ENCODE data around the gene NUDT8. TPM values are rescaled to one million over a fixed set of nuclear protein-coding genes. Genes with fewer than 3 reads are reported as not detected.

Gene NUDT8
- total and polyA plus RNA-seq, 2 of the 8 experiments (the other 6 are each of a cell fraction or from before 2014, with no cell fraction given): 7.2 to 8.3 TPM

- Histone ChIP-seq H3K79me1 (ENCODE audit: low read depth, low read length) (no peaks in the 10 kb centered on the region), H2AK5ac (ENCODE audit: low read depth, low read length) (peak overlapping the region; percentile 97), H3K23me2 (ENCODE audit: low read depth, low read length) (peaks cover 3% of the 10 kb centered on the region), H3K4ac (replicated peaks; ENCODE audit: insufficient read length, low read depth, low read length) (peak overlapping the region; percentile 98), H2BK15ac (ENCODE audit: low read length) (peak overlapping the region; percentile 50; the same call in 1 of the 2 replicates), H2BK20ac (ENCODE audit: low read length) (0 out of 2 replicates have a peak overlapping the region, but pooled peaks have one; percentile 2), H3K4me2 (ENCODE audit: insufficient read depth in 1 of 2, low read depth in 2 of 2, low read length in 2 of 2) (no peak overlapping the region; a peak in 1 of 4 replicates), H3K23ac (ENCODE audit: insufficient read length) (no peak overlapping the region), H2BK5ac (ENCODE audit: low read depth, low read length) (peak overlapping the region; percentile 49; the same call in 1 of the 2 replicates), H3K56ac (replicated peaks; ENCODE audit: insufficient read length, low read depth, low read length) (no peak overlapping the region), H4K91ac (replicated peaks; ENCODE audit: insufficient read length, low read length) (peak overlapping the region; percentile 91), H3K36me3 (ENCODE audit: control insufficient read depth in 2 of 4, insufficient read depth in 4 of 4, low read length in 3 of 4) (no peaks in the 10 kb centered on the region; a peak in 1 of 8 replicates), H2AFZ (ENCODE audit: low read length) (no peak overlapping the region), H3K4me3 (ENCODE audit: extremely low read depth in 1 of 4, insufficient read depth in 2 of 4, low read depth in 3 of 4, low read length in 4 of 4) (no peak overlapping the region), H4K5ac (ENCODE audit: insufficient read length, low read depth, low read length) (no peak overlapping the region), H3K14ac (ENCODE audit: insufficient read length) (no peak overlapping the region), H3K9ac (replicated peaks in 1 of 4; ENCODE audit: extremely low read depth in 1 of 4, low read depth in 3 of 4, low read length in 3 of 4) (no peak overlapping the region), H3K4me1 (replicated peaks in 1 of 4; ENCODE audit: control insufficient read depth in 3 of 4, insufficient read depth in 4 of 4, low read length in 3 of 4) (peaks cover 0 to 9% (median 0%) of the 10 kb centered on the region in 4 experiments; a peak in 2 of 7 replicates), H3K27ac (ENCODE audit: low read depth, low read length) (no peak overlapping the region), H4K20me1 (replicated peaks in 1 of 2; ENCODE audit: control insufficient read depth in 1 of 2, insufficient read depth in 2 of 2, low read length in 2 of 2) (peaks cover 0 to 5% of the 10 kb centered on the region in 2 experiments), H4K8ac (ENCODE audit: extremely low read depth, insufficient read depth, low read length) (no peak overlapping the region), H3K79me2 (ENCODE audit: control insufficient read depth in 1 of 2, insufficient read depth in 2 of 2, low read length in 2 of 2) (no peaks in the 10 kb centered on the region), H3K18ac (ENCODE audit: extremely low read depth, low read length) (peak overlapping the region; percentile 34; the same call in 1 of the 2 replicates), H2BK12ac (ENCODE audit: low read depth, low read length) (peak overlapping the region; percentile 86; the same call in 1 of the 2 replicates), H2BK120ac (replicated peaks; ENCODE audit: low read depth, low read length) (peak overlapping the region; percentile 96), H3K27me3 (replicated peaks in 1 of 4; ENCODE audit: control insufficient read depth in 3 of 4, extremely low read depth in 1 of 4, insufficient read depth in 3 of 4, low read length in 3 of 4) (no peaks in the 10 kb centered on the region; a peak in 2 of 7 replicates), H3K9me3 (ENCODE audit: insufficient read depth in 2 of 2, low read depth in 1 of 2, low read length in 1 of 2) (no peaks in the 10 kb centered on the region)
- no peak for FAIRE-seq
- no peak for DNase-seq (ENCODE audit: low read depth in 1 of 2, low spot score in 2 of 2)
- CTCF ChIA-PET (ENCODE audit: partially characterized antibody): interaction anchor here (0.8 to 8.6 kb wide), 9 partner anchors 11 to 51 kb away, joined by 3 to 99 read pairs (median 5); partner anchors contain the start of genes NUDT8 and TBX10
- WGBS, 2 experiments (ENCODE audit: extremely low coverage in 1 of 2, insufficient coverage in 1 of 2, insufficient read length in 1 of 2, insufficient replicate concordance in 2 of 2, low coverage in 1 of 2, low lambda C conversion rate in 2 of 2, missing lambda C conversion rate in 1 of 2): 90% methylated on average over 22 of the region's 22 CpGs; no CpG with 5 or more reads in 1 of the 2 experiments
- POLR2A ChIA-PET (ENCODE audit: partially characterized antibody): interaction anchor here (1.4 kb wide), 1 partner anchor 25 kb away, joined by 4 read pairs; the partner anchor contains the start of gene ALDH3B2
- TF ChIP-seq TBP (IDR thresholded peaks at IDR 0.05; ENCODE audit: low read depth, low read length): no peak
- TF ChIP-seq CBX5 (IDR thresholded peaks at IDR 0.05; ENCODE audit: low read depth, low read length): no peak
- TF ChIP-seq CEBPB (IDR thresholded peaks at IDR 0.05; ENCODE audit: low read depth, low read length): no peak
- TF ChIP-seq PHF8 (conservative IDR thresholded peaks at IDR 0.05; ENCODE audit: low read depth, low read length): no peak
- no peak for TF ChIP-seq SIX5 (IDR thresholded peaks at IDR 0.05; ENCODE audit: low read depth, low read length)
- TF ChIP-seq SUZ12 (IDR thresholded peaks at IDR 0.05; ENCODE audit: low read length): no peak
- no peak for TF ChIP-seq BRCA1 (IDR thresholded peaks at IDR 0.05; ENCODE audit: low read depth, low read length)
- TF ChIP-seq EGR1 (IDR thresholded peaks at IDR 0.05; ENCODE audit: borderline replicate concordance, low read depth, low read length): no peak
- TF ChIP-seq KDM4A (IDR thresholded peaks at IDR 0.05; ENCODE audit: low read depth, low read length, severe bottlenecking): no peak
- TF ChIP-seq SP1 (IDR thresholded peaks at IDR 0.05; ENCODE audit: low read depth, low read length): no peak
- no peak for TF ChIP-seq ASH2L (IDR thresholded peaks at IDR 0.05; ENCODE audit: low read length)
- TF ChIP-seq RXRA (IDR thresholded peaks at IDR 0.05; ENCODE audit: insufficient read depth, low read depth, low read length): no peak
Observed at GRCh38 chr11:67649634-67650510, 20.1 kb upstream of the NUDT8 start.
